Esophagus squamous epithelium (tissue), 5 donors: ENCODE measurements around the gene TMEM41A. TPM values are rescaled to one million over a fixed set of nuclear protein-coding genes. Genes with fewer than 3 reads are reported as not detected.
"Not testable (repeated sequence)": the region's sequence is repeated elsewhere in the genome, so short reads cannot be mapped to it uniquely, and the experiment has no call there.

Experiments
- DNase-seq: peaks from one replicate; lab custom pipeline; 2025; lab: John Stamatoyannopoulos, UW
- H3K27ac ChIP-seq, 4 donors: fragments of 200-600 bp; sonication (generic); one replicate each; pipeline ENCODE4 v1.5.1; 2016 to 2019; ENCODE audit warnings: mild to moderate bottlenecking in 1 of 4
- H3K27me3 ChIP-seq, 4 donors: fragments of 200-600 bp; sonication (generic); 1 replicate in 3 of 4; 2 replicates in 1 of 4; pipeline versions ENCODE4 v1.5.1 to v1.6.0; 2017 to 2021; ENCODE audit warnings: antibody characterized with exemption in 1 of 4
- H3K36me3 ChIP-seq, 3 donors: fragments of 200-600 bp; sonication (generic); one replicate each; pipeline ENCODE4 v1.5.1; 2016 to 2019
- H3K4me1 ChIP-seq, 3 donors: fragments of 200-600 bp; sonication (generic); one replicate each; pipeline ENCODE4 v1.5.1; 2017 to 2019
- H3K4me3 ChIP-seq, 4 donors: fragments of 200-600 bp; sonication (generic); 1 replicate in 3 of 4; 2 replicates in 1 of 4; pipeline ENCODE4 v1.5.1; 2016 to 2019; ENCODE audit warnings: mild to moderate bottlenecking in 2 of 4, moderate library complexity in 1 of 4
- H3K9me3 ChIP-seq, 3 donors: fragments of 200-600 bp; sonication (generic); one replicate each; pipeline ENCODE4 v1.5.1; 2016 to 2019
- CTCF ChIP-seq, 6 experiments: fragments of 450-650 bp in 4 of 6; fragments of 200-600 bp in 2 of 6; sonication (generic) in 2 of 6; IDR thresholded peaks; one replicate each; pipeline ENCODE4 v1.5.1; 2016 to 2019; ENCODE audit warnings: antibody characterized with exemption in 6 of 6, mild to moderate bottlenecking in 4 of 6, moderate library complexity in 4 of 6
- POLR2A ChIP-seq, 4 donors: fragments of 450-650 bp; IDR thresholded peaks; one replicate each; pipeline ENCODE4 v1.6.1; 2017; ENCODE audit warnings: antibody characterized with exemption in 4 of 4, mild to moderate bottlenecking in 4 of 4, moderate library complexity in 3 of 4
- WGBS, 2 donors: methylation state at CpG; one replicate each; pipeline ENCODE4 v1.1.5; 2018; 5-methylcytosine and 5-hydroxymethylcytosine counted together
- intact Hi-C: fragments of 100-400 bp; cut with DNase I; formaldehyde crosslinking; loops from one replicate; pipeline ENCODE4 v1.15.0; 2022
- total RNA-seq, 4 donors: library from RNA; depleted of rRNA; stranded (reverse); fragments of >200 nt; gene quantifications; one replicate each; pipeline ENCODE4 v1.1.0, GENCODE V29; 2016
- donor health status: DM: yes; HTN: yes; CAD: no.

TMEM41A gene
- total RNA-seq, 4 donors from 2014 or later = 15.6 to 25.9 (median 20.3) TPM

DNA sequence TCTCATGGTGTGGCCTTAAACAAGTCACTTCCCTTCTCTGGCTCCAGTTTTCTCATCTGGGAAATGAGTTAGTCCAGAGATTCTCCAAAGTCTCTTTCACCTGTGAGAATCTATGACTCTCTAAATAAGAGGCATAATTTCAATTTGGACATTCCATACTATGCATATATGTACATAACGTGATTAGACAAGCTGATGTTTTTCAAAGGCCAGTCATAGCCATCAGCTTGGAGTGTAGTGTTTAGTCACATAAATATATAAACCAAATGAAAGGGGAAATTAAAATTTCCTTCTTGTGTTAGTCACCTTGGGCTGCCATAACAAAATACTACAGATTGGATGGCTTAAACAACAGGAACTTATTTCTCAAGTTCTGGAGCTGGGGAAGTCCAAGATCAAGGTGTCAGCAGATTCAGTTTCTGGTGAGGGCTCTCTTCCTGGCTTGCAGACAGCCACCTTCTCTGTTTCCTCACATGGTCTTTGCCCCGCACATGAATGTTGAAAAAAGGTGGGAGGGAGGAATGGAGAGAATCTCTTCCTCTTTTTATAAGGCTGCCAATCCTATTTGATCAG lies 19.4 kb downstream of the TMEM41A start:
- 89 to 93% methylated on average over 2 of the region's 2 CpGs for WGBS, 2 donors

GRCh38 chr3:185477316-185477715 lies 21.5 kb downstream of the TMEM41A start:
- H3K9me3 ChIP-seq = no peaks in the 10 kb centered on the region
- no peaks in the 10 kb centered on the region for H3K27me3 ChIP-seq
- 75 to 90% methylated on average over 3 of the region's 3 CpGs for WGBS, 2 donors
- intact Hi-C loops = no loop called here
- TF ChIP-seq CTCF (IDR thresholded peaks at IDR 0.05) = no peak
- no peak for TF ChIP-seq POLR2A (IDR thresholded peaks at IDR 0.05)
- peaks cover 0 to 9% (median 0%) of the 10 kb centered on the region in 3 donors for H3K4me1 ChIP-seq
- H3K27ac ChIP-seq = no peak overlapping the region
- peaks cover 0 to 84% (median 6%) of the 10 kb centered on the region in 3 donors for H3K36me3 ChIP-seq
- no peak overlapping the region for H3K4me3 ChIP-seq
- no peak for DNase-seq

More for the DNA sequence above, 19.4 kb downstream of the TMEM41A start:
- Histone ChIP-seq H3K9me3 (no peaks in the 10 kb centered on the region), H3K4me1 (no peaks in the 10 kb centered on the region), H3K27me3 (no peaks in the 10 kb centered on the region), H3K36me3 (peaks cover 0 to 83% (median 0%) of the 10 kb centered on the region in 3 donors), H3K4me3 (no peak overlapping the region), H3K27ac (no peak overlapping the region)
- TF ChIP-seq CTCF (IDR thresholded peaks at IDR 0.05) (no peak), POLR2A (IDR thresholded peaks at IDR 0.05) (no peak)
- intact Hi-C loops = no loop called here
- DNase-seq = no peak

GRCh38 chr3:185474922-185475321 lies 23.9 kb downstream of the TMEM41A start:
- H3K27me3 ChIP-seq, intact Hi-C loops: not testable (repeated sequence)
- H3K36me3 ChIP-seq = peaks cover 0 to 66% (median 6%) of the 10 kb centered on the region in 3 donors

DNA sequence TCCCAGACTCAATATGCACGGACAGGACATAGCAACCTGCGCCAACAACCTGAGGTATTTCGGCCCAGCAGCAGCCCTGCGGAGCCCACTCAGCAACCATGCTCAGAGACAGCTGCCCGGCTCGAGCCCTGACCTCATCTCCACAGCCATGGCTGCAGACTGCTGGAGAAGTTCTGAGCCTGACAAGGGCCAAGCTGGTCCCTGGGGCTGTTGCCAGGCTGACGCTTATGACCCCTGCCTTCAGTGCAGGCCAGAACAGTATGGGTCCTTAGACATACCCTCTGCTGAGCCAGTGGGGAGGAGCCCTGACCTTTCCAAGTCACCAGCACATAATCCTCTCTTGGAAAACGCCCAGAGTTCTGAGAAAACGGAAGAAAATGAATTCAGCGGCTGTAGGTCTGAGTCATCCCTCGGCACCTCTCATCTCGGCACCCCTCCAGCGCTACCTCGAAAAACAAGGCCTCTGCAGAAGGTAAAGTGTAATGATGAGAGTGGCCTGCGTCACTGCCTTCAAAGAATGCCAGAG lies 25.5 kb downstream of the TMEM41A start:
- peaks cover 0 to 65% (median 6%) of the 10 kb centered on the region in 3 donors for H3K36me3 ChIP-seq
- no peak overlapping the region for H3K4me3 ChIP-seq
- intact Hi-C loops = no loop called here
- H3K4me1 ChIP-seq = peaks cover 0 to 9% (median 0%) of the 10 kb centered on the region in 3 donors
- H3K9me3 ChIP-seq = no peaks in the 10 kb centered on the region
- DNase-seq = no peak
- no peak for TF ChIP-seq CTCF (IDR thresholded peaks at IDR 0.05)
- TF ChIP-seq POLR2A (IDR thresholded peaks at IDR 0.05) = no peak
- no peaks in the 10 kb centered on the region for H3K27me3 ChIP-seq
- WGBS, 2 donors = 52 to 57% methylated on average over 9 to 10 of the region's 15 CpGs
- peak overlapping the region in 1 of 4 donors; percentile 25 for H3K27ac ChIP-seq

More at GRCh38 chr3:185474922-185475321, 23.9 kb downstream of the TMEM41A start:
- not testable (repeated sequence) for H3K9me3 ChIP-seq, H3K27ac ChIP-seq, H3K4me3 ChIP-seq, H3K4me1 ChIP-seq, DNase-seq
- 92 to 93% methylated on average over 6 of the region's 6 CpGs for WGBS, 2 donors

DNA sequence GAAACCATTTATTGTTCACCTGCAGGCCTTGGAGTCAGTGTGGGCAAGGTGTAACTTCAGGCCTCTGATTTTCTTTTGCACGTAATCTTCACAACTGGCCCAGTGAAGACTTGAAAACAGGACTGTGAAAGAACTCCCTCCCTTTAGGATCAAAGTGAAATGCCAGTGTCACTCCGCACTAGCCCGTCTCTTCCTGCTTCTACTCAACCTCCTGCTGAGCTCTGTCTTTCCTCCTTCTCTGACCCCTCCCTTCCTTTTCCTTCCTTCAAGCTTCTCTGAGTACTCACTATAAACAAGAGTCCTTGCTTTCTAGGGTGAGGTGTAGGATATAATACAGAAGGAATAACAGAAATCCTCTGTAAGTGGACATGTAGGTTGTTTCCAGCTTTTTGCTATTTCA lies 28.5 kb downstream of the TMEM41A start:
- peaks cover 0 to 9% (median 0%) of the 10 kb centered on the region in 3 donors for H3K4me1 ChIP-seq
- WGBS, 2 donors = 66 to 78% methylated on average over 3 of the region's 3 CpGs
- no peak for DNase-seq
- no peaks in the 10 kb centered on the region for H3K27me3 ChIP-seq
- intact Hi-C loops = no loop called here
- TF ChIP-seq CTCF (IDR thresholded peaks at IDR 0.05) (no peak), POLR2A (IDR thresholded peaks at IDR 0.05) (no peak)
- H3K9me3 ChIP-seq = no peaks in the 10 kb centered on the region
- H3K27ac ChIP-seq = no peak overlapping the region
- no peak overlapping the region for H3K4me3 ChIP-seq
- H3K36me3 ChIP-seq = peaks cover 5 to 76% (median 6%) of the 10 kb centered on the region in 3 donors
